MCF 10A (cell line): ENCODE measurements around the gene CLIP3. TPM values are rescaled to one million over a fixed set of nuclear protein-coding genes. Genes with fewer than 3 reads are reported as not detected.
"Not testable (repeated sequence)": the region's sequence is repeated elsewhere in the genome, so short reads cannot be mapped to it uniquely, and the experiment has no call there.

Source experiments
- BruUV-seq: library from RNA; stranded (reverse); fragments of 400-500 nt; replicated peaks from 2 replicates; lab custom pipeline; 2021; lab: Mats Ljungman, UMichigan
- CTCF ChIA-PET: fragments of 300-600 bp; sonication (Branson Sonifier 250); formaldehyde crosslinking; extraction: SDS; loops from one replicate; lab custom pipeline; 2021; ENCODE audit warnings: antibody characterized with exemption, inconsistent platforms; lab: Yijun Ruan, JAX
- POLR2A ChIA-PET: fragments of 300-600, 350-650 bp; sonication (Branson Sonifier 250); formaldehyde crosslinking; extraction: SDS; loops from one replicate; lab custom pipeline; 2020; ENCODE audit warnings: antibody characterized with exemption, inconsistent platforms; lab: Yijun Ruan, JAX
- DNase-seq: peaks from one replicate; pipeline ENCODE4 v3.0.0-alpha.2; 2018; ENCODE audit not compliant: unreplicated experiment
- H3K27ac Mint-ChIP-seq: one replicate; pipeline ENCODE4 v1.8.0; 2022; ENCODE audit warnings: mild to moderate bottlenecking, low read depth, mixed read lengths; ENCODE audit not compliant: unreplicated experiment
- H3K27me3 Mint-ChIP-seq: one replicate; pipeline ENCODE4 v1.8.0; 2022; ENCODE audit warnings: mixed read lengths; ENCODE audit not compliant: insufficient read depth, unreplicated experiment
- H3K36me3 Mint-ChIP-seq: one replicate; pipeline ENCODE4 v1.8.0; 2022; ENCODE audit warnings: mild to moderate bottlenecking, moderate library complexity, mixed read lengths; ENCODE audit not compliant: insufficient read depth, unreplicated experiment
- H3K4me1 Mint-ChIP-seq: one replicate; pipeline ENCODE4 v1.8.0; 2022; ENCODE audit warnings: mixed read lengths; ENCODE audit not compliant: insufficient read depth, unreplicated experiment
- H3K4me3 Mint-ChIP-seq: one replicate; pipeline ENCODE4 v1.8.0; 2022; ENCODE audit warnings: mild to moderate bottlenecking, moderate library complexity, mixed read lengths; ENCODE audit not compliant: unreplicated experiment
- H3K9me3 Mint-ChIP-seq: one replicate; pipeline ENCODE4 v1.8.0; 2022; ENCODE audit warnings: mixed read lengths; ENCODE audit not compliant: unreplicated experiment
- CTCF ChIP-seq: fragments of 200-600 bp; IDR thresholded peaks from one replicate; pipeline ENCODE4 v1.8.0; 2022; ENCODE audit warnings: antibody characterized with exemption, mild to moderate bottlenecking; ENCODE audit not compliant: unreplicated experiment
- intact Hi-C: fragments of 100-400 bp; cut with micrococcal nuclease; formaldehyde crosslinking; loops from 2 replicates; pipeline ENCODE4 v1.14.1; 2022
- total RNA-seq: library from RNA; stranded (reverse); gene quantifications from 2 replicates; pipeline ENCODE4 v1.2.3, GENCODE V29; 2022

The CLIP3 gene
- total RNA-seq, 1 experiment from 2014 or later: 1.2 TPM

- no peak for DNase-seq
- peaks cover 7% of the 10 kb centered on the region for H3K9me3 Mint-ChIP-seq
- no peak overlapping the region for H3K4me3 Mint-ChIP-seq
- no peaks in the 10 kb centered on the region for H3K36me3 Mint-ChIP-seq
- intact Hi-C loops: no loop called here
- BruUV-seq: no TSS peak
- no peak for TF ChIP-seq CTCF
- ChIA-PET CTCF (interaction anchor here (0.6 to 0.7 kb wide), 3 partner anchors 30 to 131 kb away, joined by 3 read pairs; no protein-coding TSS in a partner anchor), POLR2A (interaction anchor here (1.0 kb wide), 1 partner anchor 98 kb away, joined by 3 read pairs; no protein-coding TSS in a partner anchor)
- H3K4me1 Mint-ChIP-seq: no peaks in the 10 kb centered on the region
- no peak overlapping the region for H3K27ac Mint-ChIP-seq
- peaks cover 55% of the 10 kb centered on the region for H3K27me3 Mint-ChIP-seq
Observed at GRCh38 chr19:35986664-35987570, 45.8 kb downstream of the CLIP3 start.

- intact Hi-C loops: no loop called here
- no peak overlapping the region for H3K27ac Mint-ChIP-seq
- H3K36me3 Mint-ChIP-seq: no peaks in the 10 kb centered on the region
- no TSS peak for BruUV-seq
- ChIA-PET CTCF (no interaction called here), POLR2A (interaction anchor here (1.0 kb wide), 1 partner anchor 97 kb away, joined by 3 read pairs; no protein-coding TSS in a partner anchor)
- no peak for DNase-seq
- no peak overlapping the region for H3K4me3 Mint-ChIP-seq
- peaks cover 63% of the 10 kb centered on the region for H3K27me3 Mint-ChIP-seq
- H3K9me3 Mint-ChIP-seq: peaks cover 7% of the 10 kb centered on the region
- H3K4me1 Mint-ChIP-seq: no peaks in the 10 kb centered on the region
- TF ChIP-seq CTCF: no peak
Observed at GRCh38 chr19:35986111-35986510, 46.6 kb downstream of the CLIP3 start.

GRCh38 chr19:35983177-35983576, 49.5 kb downstream of the CLIP3 start:
- Mint-ChIP-seq H3K9me3 (no peaks in the 10 kb centered on the region), H3K4me1 (no peaks in the 10 kb centered on the region), H3K27me3 (peaks cover 82% of the 10 kb centered on the region), H3K36me3 (no peaks in the 10 kb centered on the region), H3K27ac (no peak overlapping the region), H3K4me3 (no peak overlapping the region)
- ChIA-PET CTCF (no interaction called here), POLR2A (no interaction called here)
- intact Hi-C loops: no loop called here
- no TSS peak for BruUV-seq
- no peak for TF ChIP-seq CTCF
- DNase-seq: no peak

- not testable (repeated sequence) for H3K4me3 Mint-ChIP-seq
Observed at GRCh38 chr19:35980997-35981396, 51.7 kb downstream of the CLIP3 start.

More at GRCh38 chr19:35980997-35981396, 51.7 kb downstream of the CLIP3 start:
- H3K27me3 Mint-ChIP-seq: peaks cover 83% of the 10 kb centered on the region
- DNase-seq, POLR2A ChIA-PET, BruUV-seq, intact Hi-C loops, H3K9me3 Mint-ChIP-seq, H3K27ac Mint-ChIP-seq, H3K4me1 Mint-ChIP-seq, H3K36me3 Mint-ChIP-seq: not testable (repeated sequence)
- CTCF ChIA-PET: interaction anchor here (0.7 kb wide), 1 partner anchor 33 kb away, joined by 3 read pairs; no protein-coding TSS in a partner anchor
